ENCODE data around the gene ITGB2. TPM values are rescaled to one million over a fixed set of nuclear protein-coding genes. Genes with fewer than 3 reads are reported as not detected.

The ITGB2 gene
- total RNA-seq, 4 donors from 2014 or later, result 18.4 to 40.7 (median 20.4) TPM

GRCh38 chr21:44955798-44956175 is 35.1 kb upstream of the ITGB2 start:
- no peak overlapping the region for H3K4me3 ChIP-seq (ENCODE audit: low read depth, poor library complexity, severe bottlenecking)
- WGBS, 2 donors, result 90 to 93% methylated on average over 16 of the region's 16 CpGs
- TF ChIP-seq CTCF (IDR thresholded peaks at IDR 0.05) (no peak), POLR2A (IDR thresholded peaks at IDR 0.05) (no peak)
- intact Hi-C loops (cut with DNase I; ENCODE audit: low total_unique reads), result no loop called here
- DNase-seq (ENCODE audit: low spot score in 2 of 2), result no peak

GRCh38 chr21:44955141-44955797 is 34.6 kb upstream of the ITGB2 start:
- no peak for DNase-seq (ENCODE audit: low spot score in 2 of 2)
- H3K4me3 ChIP-seq (ENCODE audit: low read depth, poor library complexity, severe bottlenecking), result no peak overlapping the region
- TF ChIP-seq CTCF (IDR thresholded peaks at IDR 0.05), result no peak
- no peak for TF ChIP-seq POLR2A (IDR thresholded peaks at IDR 0.05)
- intact Hi-C loops (cut with DNase I; ENCODE audit: low total_unique reads), result no loop called here
- WGBS, 2 donors, result 83% methylated on average over 21 of the region's 21 CpGs

GRCh38 chr21:44954281-44954771 is 33.6 kb upstream of the ITGB2 start:
- intact Hi-C loops (cut with DNase I; ENCODE audit: low total_unique reads), result loop anchor here (5.0 kb wide), 1 partner anchor 173 kb away; no protein-coding TSS in a partner anchor
- H3K4me3 ChIP-seq (ENCODE audit: low read depth, poor library complexity, severe bottlenecking), result no peak overlapping the region
- TF ChIP-seq CTCF (IDR thresholded peaks at IDR 0.05) (no peak), POLR2A (IDR thresholded peaks at IDR 0.05) (no peak)
- DNase-seq (ENCODE audit: low spot score in 2 of 2), result no peak
- 90 to 95% methylated on average over 18 to 21 of the region's 22 CpGs for WGBS, 2 donors

- WGBS, 2 donors, result 79 to 94% methylated on average over 12 to 13 of the region's 13 CpGs
- intact Hi-C loops (cut with DNase I; ENCODE audit: low total_unique reads), result loop anchor here (5.0 kb wide), 1 partner anchor 174 kb away; no protein-coding TSS in a partner anchor
- no peak for DNase-seq (ENCODE audit: low spot score in 2 of 2)
- TF ChIP-seq POLR2A (IDR thresholded peaks at IDR 0.05), result no peak
- no peak for TF ChIP-seq CTCF (IDR thresholded peaks at IDR 0.05)
- H3K4me3 ChIP-seq (ENCODE audit: low read depth, poor library complexity, severe bottlenecking), result no peak overlapping the region
Observed at GRCh38 chr21:44953628-44954021, 32.9 kb upstream of the ITGB2 start.

- intact Hi-C loops (cut with DNase I; ENCODE audit: low total_unique reads), result loop anchor here (5.0 kb wide), 1 partner anchor 174 kb away; no protein-coding TSS in a partner anchor
- H3K4me3 ChIP-seq (ENCODE audit: low read depth, poor library complexity, severe bottlenecking), result no peak overlapping the region
- WGBS, 2 donors, result 88 to 91% methylated on average over 7 to 23 of the region's 25 CpGs
- DNase-seq (ENCODE audit: low spot score in 2 of 2), result no peak
- TF ChIP-seq POLR2A (IDR thresholded peaks at IDR 0.05) (no peak), CTCF (IDR thresholded peaks at IDR 0.05) (no peak)
Observed at GRCh38 chr21:44952929-44953627, 32.4 kb upstream of the ITGB2 start.

All from lower leg skin (tissue), 4 donors.